K562 (cell line): Measurements from ENCODE around the gene FBXO44. TPM values are rescaled to one million over a fixed set of nuclear protein-coding genes. Genes with fewer than 3 reads are reported as not detected.

ENCODE experiments used
- AFF4 ChIP-seq: sonication (generic); formaldehyde crosslinking; IDR thresholded peaks from 2 replicates; pipeline ENCODE4 v1.8.0; 2023; ENCODE audit warnings: mild to moderate bottlenecking, missing genetic modification reagents
- ARID2 ChIP-seq: fragments of 450-650 bp; IDR thresholded peaks from 2 replicates; pipeline ENCODE4 v1.6.1; 2017; ENCODE audit warnings: antibody characterized with exemption, mild to moderate bottlenecking
- HINFP ChIP-seq: fragments of 450-650 bp; conservative IDR thresholded peaks from 2 replicates; pipeline ENCODE4 v1.6.1; 2016; ENCODE audit warnings: missing genetic modification characterization, low read depth, mild to moderate bottlenecking, control low read depth, missing compliant biosample characterization
- HOMEZ ChIP-seq: fragments of 250-450 bp; sonication (Bioruptor Pico); IDR thresholded peaks from 2 replicates; pipeline ENCODE4 v1.4.0; 2020; ENCODE audit warnings: mild to moderate bottlenecking, moderate library complexity
- SMC3 ChIP-seq: conservative IDR thresholded peaks from 2 replicates; pipeline ENCODE4 v1.6.1; 2011; ENCODE audit warnings: low read depth, low read length, improper control_type of control experiment; ENCODE audit not compliant: insufficient read depth
- TSHZ1 ChIP-seq: fragments of 250-450 bp; sonication (Bioruptor Pico); IDR thresholded peaks from 2 replicates; pipeline ENCODE4 v1.4.0; 2020; ENCODE audit warnings: mild to moderate bottlenecking, moderate library complexity
- ZBTB5 ChIP-seq: fragments of 450-650 bp; IDR thresholded peaks from 2 replicates; pipeline ENCODE4 v1.6.1; 2017; ENCODE audit warnings: antibody characterized with exemption
- ZC3H8 ChIP-seq: fragments of 450-650 bp; IDR thresholded peaks from 2 replicates; pipeline ENCODE4 v1.6.1; 2017
- ZKSCAN8 ChIP-seq: fragments of 200-800 bp; sonication (Bioruptor generic); IDR thresholded peaks from 2 replicates; pipeline ENCODE4 v1.6.1; 2016; ENCODE audit warnings: missing genetic modification characterization, missing compliant biosample characterization
- ZNF589 ChIP-seq: fragments of 200-800 bp; sonication (Bioruptor generic); IDR thresholded peaks from 2 replicates; pipeline ENCODE4 v1.6.1; 2016; ENCODE audit warnings: low read depth, missing genetic modification characterization, missing compliant biosample characterization
- polyA plus RNA-seq, 8 experiments: library from polyadenylated mRNA; depleted of rRNA in 4 of 8; stranded (reverse) in 5 of 8; unstranded in 3 of 8; fragments of >200 nt; fragmentation: Nextera tagmentation in 2 of 8; fragmentation: Illumina TruSeq in 1 of 8; extraction: Ambion mirVana in 2 of 8; extraction: Trizol in 1 of 8; gene quantifications; 2 replicates each; pipeline versions ENCODE4 v1.2.1 to v1.2.3, GENCODE V29; 2011 to 2014; ENCODE audit warnings: inconsistent platforms in 1 of 8, missing spikeins in 1 of 8
- total RNA-seq, 7 experiments: library from RNA; depleted of rRNA in 6 of 7; stranded (reverse); fragments of >200 nt in 6 of 7; fragmentation: Illumina TruSeq in 2 of 7; extraction: Trizol in 2 of 7; gene quantifications; 2 replicates each; pipeline versions ENCODE4 v1.2.1 to v1.2.3, GENCODE V29; 2011 to 2021; ENCODE audit warnings: low replicate concordance in 1 of 7

The FBXO44 gene
- total and polyA plus RNA-seq, 9 of the 15 experiments (the other 6 are each of a cell fraction or from before 2014, with no cell fraction given) = 0.69 to 20.9 (median 6.7) TPM

GRCh38 chr1:11680270-11681070 is 25.8 kb downstream of the FBXO44 start (continued):
- TF ChIP-seq ZBTB5 (peak; percentile 97), ZKSCAN8 (CRISPR knock-in tag) (no peak), AFF4 (CRISPR knock-in tag) (0 out of 2 replicates have a peak, but pooled peaks have one; percentile 17), ARID2 (0 out of 2 replicates have a peak, but pooled peaks have one; percentile 30), TSHZ1 (CRISPR knock-in tag) (0 out of 2 replicates have a peak, but pooled peaks have one; percentile 51), ZNF589 (CRISPR knock-in tag) (peak; percentile 46; the same call in 1 of the 2 replicates), ZC3H8 (0 out of 2 replicates have a peak, but pooled peaks have one; percentile 19), HOMEZ (CRISPR knock-in tag) (no peak), SMC3 (0 out of 2 replicates have a peak, but pooled peaks have one; percentile 3), HINFP (tag) (peak; percentile 98)
